ENCODE results near the gene EARS2.

Gene EARS2

DNA sequence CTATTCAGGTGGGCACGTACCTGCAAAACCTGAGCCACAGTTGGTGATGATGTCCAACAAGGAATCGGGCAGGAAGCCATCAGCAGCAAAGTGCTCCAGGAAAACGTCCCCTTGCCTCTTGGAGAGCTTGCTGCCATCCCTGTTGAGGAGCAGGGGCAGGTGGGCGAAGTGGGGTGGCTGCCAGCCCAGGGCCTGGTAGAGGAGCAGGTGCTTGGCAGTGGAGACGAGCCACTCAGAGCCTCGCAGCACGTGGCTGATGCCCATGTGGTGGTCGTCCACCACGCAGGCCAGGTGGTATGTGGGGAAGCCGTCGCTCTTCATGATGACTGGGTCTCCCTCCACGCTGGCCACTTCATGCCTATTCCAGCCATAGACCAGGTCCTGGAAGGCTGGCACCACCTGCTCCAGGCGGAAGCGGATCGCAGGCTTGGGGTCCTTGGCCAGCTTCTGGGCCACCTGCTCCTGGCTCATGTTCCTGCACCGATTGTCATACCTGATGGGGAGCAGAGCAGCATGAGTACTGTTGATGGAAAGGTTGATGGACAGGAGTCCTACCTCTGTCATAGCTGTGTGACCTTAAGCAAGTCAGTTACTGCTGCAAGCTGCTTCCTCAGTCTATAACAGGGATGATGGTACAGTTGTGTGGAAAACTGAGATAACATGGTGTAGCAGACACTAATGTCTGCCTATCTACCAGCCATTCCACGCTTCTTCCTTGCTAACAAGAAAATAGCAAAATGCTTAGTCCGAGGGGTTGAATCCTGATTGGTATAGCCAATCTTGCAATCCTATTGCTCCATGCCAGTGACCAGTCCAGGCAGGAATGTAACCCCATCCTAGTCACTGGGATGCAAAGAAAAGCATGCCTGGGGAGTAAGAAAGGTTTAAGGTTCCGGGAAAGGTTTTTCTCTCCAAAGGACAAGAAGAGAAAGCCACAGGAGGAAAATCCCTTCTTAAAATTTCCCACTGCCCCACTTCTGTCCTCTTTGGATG lies 22.0 kb downstream of the EARS2 start:
- TF ChIP-seq, protein P1, sequence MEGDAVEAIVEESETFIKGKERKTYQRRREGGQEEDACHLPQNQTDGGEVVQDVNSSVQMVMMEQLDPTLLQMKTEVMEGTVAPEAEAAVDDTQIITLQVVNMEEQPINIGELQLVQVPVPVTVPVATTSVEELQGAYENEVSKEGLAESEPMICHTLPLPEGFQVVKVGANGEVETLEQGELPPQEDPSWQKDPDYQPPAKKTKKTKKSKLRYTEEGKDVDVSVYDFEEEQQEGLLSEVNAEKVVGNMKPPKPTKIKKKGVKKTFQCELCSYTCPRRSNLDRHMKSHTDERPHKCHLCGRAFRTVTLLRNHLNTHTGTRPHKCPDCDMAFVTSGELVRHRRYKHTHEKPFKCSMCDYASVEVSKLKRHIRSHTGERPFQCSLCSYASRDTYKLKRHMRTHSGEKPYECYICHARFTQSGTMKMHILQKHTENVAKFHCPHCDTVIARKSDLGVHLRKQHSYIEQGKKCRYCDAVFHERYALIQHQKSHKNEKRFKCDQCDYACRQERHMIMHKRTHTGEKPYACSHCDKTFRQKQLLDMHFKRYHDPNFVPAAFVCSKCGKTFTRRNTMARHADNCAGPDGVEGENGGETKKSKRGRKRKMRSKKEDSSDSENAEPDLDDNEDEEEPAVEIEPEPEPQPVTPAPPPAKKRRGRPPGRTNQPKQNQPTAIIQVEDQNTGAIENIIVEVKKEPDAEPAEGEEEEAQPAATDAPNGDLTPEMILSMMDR (IDR thresholded peaks at IDR 0.05; ENCODE audit: low read depth, low read length), result no peak
- no peak overlapping the region for H3K4me3 ChIP-seq (ENCODE audit: low read depth, low read length)

DNA sequence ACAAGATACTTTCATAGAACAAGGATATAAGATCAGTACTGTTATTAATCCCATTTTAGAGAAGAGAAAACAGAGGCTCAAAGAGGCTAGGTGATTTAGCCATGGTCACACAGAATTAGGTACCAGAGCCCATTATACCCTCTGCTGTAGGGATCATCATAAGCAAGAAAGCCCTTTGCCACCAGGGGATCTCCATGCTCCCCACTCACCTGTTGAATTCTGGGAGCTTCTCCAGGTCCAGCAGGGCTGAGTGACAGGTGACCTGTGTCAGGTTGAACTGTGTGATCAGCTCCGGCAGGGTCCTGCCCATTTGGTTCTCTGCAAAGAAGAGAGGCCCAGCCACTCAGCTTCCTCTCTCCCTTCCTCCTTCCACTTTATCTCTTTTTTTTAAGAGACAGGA lies 24.7 kb downstream of the EARS2 start:
- TF ChIP-seq, protein P1 (IDR thresholded peaks at IDR 0.05; ENCODE audit: low read depth, low read length), result no peak
- no peak overlapping the region for H3K4me3 ChIP-seq (ENCODE audit: low read depth, low read length)

DNA sequence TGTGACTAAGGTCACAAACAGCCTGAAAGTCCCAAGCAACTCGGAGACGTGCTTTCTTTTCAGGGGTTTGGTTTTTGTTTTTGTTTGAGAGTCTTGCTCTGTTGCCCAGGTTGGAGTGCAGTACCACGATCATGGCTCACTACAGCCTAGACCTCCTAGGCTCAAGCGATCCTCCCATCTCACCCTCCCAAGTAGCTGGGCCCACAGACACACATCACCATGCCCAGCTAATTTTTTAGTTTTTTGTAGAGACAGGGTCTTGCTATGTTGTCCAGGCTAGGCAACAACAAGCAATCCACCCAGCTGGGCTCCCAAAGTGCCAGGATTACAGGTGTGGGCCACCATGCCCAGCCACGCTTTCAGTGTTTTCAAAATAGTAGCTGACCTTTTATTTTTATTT lies 27.1 kb downstream of the EARS2 start:
- TF ChIP-seq, protein P1 (IDR thresholded peaks at IDR 0.05; ENCODE audit: low read depth, low read length), result no peak
- H3K4me3 ChIP-seq (ENCODE audit: low read depth, low read length), result no peak overlapping the region

DNA sequence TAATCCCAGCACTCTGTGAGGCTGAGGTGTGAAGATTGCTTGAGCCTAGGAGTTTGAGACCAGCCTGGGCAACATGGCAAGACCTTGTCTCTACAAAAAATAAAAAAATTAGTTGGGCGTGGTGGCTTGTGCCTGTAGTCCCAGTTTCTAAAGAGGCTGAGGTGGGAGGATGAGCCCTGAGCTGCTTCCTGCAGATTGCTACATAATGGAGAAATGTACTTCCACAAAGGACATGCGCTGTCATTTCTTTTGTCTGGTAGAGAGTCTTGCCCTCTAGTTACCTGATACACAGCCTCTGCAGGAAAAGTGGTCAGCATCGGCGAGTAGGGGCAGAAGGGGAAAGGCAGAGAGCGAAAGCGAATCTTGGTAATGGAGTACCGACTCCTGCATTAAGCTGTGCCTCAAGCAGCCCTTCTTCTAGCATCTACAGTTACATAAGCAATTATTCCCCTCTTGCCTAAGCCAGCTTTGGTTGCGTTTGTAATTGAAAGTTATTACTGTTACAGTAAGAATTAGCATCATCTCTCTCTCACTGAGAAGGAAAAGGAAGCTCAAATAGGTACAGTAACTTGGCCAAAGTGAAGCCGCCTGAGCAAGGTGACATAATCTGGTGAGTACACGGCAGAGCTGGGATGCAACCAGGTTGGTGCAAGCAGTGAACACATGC lies 28.4 kb downstream of the EARS2 start:
- H3K4me3 ChIP-seq (ENCODE audit: low read depth, low read length), result no peak overlapping the region
- TF ChIP-seq, protein P1 (IDR thresholded peaks at IDR 0.05; ENCODE audit: low read depth, low read length), result no peak

DNA sequence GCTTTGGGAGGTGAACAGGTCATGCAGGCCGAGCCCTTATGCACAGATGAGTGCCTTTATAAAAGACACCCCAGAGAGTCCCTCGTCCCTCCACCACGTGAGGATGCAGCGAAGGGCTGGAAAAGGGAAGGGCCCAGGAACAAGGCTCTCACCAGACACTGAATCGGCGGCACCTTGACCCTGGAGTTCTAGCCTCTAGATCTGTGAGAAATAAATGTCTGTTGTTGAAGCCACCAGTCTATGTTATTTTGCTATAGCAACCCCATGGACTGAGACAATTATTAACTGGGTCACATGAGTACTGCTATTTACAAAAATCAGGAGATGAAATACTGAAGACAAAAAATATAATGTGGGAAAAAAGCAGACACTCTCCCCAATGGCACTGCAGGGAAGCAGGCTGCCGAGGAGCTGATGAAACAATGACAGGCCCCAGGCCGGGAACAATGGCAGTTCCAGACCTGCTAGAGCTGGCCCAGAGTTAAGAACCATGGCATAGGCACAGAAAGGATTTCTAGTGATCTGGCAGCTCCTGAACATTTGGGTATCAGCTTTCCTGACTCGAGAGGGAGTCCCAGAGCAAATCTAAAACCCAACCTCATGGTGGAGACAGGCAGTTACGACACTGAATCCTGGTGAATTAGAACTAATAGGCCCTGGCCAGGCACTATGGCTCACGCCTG lies 29.0 kb downstream of the EARS2 start:
- H3K4me3 ChIP-seq (ENCODE audit: low read depth, low read length), result no peak overlapping the region
- TF ChIP-seq, protein P1 (IDR thresholded peaks at IDR 0.05; ENCODE audit: low read depth, low read length), result no peak

DNA sequence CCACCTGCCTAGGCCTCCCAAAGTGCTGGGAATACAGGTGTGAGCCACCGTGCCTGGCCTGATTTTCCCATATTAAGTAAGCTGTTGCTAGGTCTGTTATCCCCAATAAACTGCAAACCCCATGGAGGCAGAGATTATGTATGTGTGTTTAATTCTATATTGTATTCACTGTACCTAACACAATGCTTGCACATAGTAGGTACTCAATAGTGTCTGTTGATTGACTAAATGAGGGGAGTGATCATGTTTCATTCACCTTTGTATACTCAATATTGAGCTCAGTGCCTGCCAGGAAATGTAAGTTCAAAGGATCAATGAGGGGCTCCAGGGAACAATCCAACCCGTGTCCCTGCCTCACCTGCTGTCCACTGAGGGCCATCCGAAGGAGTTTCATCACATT lies 32.3 kb downstream of the EARS2 start:
- TF ChIP-seq, protein P1 (IDR thresholded peaks at IDR 0.05; ENCODE audit: low read depth, low read length), result no peak
- no peak overlapping the region for H3K4me3 ChIP-seq (ENCODE audit: low read depth, low read length)
